Adrenal gland (tissue), 5 donors: ENCODE data around the gene HOXA13.

Experiments used
- POLR2A ChIP-seq, 2 donors: fragments of 450-650 bp; IDR thresholded peaks; one replicate each; pipeline ENCODE4 v1.6.1; 2017; ENCODE audit warnings: antibody characterized with exemption in 2 of 2, mild to moderate bottlenecking in 2 of 2, moderate library complexity in 1 of 2
- TF ChIP-seq, protein P1 (sequence below), 6 experiments: fragments of 450-650 bp in 4 of 6; fragments of 200-600 bp in 2 of 6; sonication (generic) in 1 of 6; IDR thresholded peaks; 1 replicate in 5 of 6; 2 replicates in 1 of 6; pipeline versions ENCODE4 v1.5.1 to v1.8.0; 2016 to 2021; ENCODE audit warnings: antibody characterized with exemption in 6 of 6, mild to moderate bottlenecking in 2 of 6, moderate library complexity in 1 of 6
- donor health status: DM: no; HTN: no; CAD: no.

DNA sequence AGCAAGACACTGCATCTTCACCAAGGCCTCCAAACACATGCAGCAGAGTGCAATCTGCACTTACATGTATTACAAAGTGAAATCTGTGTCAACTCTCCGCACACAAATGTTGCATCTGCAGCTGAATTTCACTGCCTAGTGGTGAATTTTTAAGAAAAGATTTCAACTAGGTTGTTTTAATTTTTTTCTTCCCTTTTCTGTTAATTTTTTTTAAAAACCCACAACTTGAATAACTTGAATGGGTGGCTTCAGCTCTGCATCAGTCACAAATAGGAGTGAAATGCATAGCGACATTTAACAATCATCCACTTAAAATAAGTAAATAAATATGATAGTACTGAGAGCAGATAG is 5.9 kb downstream of the HOXA13 start:
- TF ChIP-seq, protein P1, sequence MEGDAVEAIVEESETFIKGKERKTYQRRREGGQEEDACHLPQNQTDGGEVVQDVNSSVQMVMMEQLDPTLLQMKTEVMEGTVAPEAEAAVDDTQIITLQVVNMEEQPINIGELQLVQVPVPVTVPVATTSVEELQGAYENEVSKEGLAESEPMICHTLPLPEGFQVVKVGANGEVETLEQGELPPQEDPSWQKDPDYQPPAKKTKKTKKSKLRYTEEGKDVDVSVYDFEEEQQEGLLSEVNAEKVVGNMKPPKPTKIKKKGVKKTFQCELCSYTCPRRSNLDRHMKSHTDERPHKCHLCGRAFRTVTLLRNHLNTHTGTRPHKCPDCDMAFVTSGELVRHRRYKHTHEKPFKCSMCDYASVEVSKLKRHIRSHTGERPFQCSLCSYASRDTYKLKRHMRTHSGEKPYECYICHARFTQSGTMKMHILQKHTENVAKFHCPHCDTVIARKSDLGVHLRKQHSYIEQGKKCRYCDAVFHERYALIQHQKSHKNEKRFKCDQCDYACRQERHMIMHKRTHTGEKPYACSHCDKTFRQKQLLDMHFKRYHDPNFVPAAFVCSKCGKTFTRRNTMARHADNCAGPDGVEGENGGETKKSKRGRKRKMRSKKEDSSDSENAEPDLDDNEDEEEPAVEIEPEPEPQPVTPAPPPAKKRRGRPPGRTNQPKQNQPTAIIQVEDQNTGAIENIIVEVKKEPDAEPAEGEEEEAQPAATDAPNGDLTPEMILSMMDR (IDR thresholded peaks at IDR 0.05): no peak
- TF ChIP-seq POLR2A (IDR thresholded peaks at IDR 0.05): no peak
